HG02852 (cell line): ENCODE results near the gene DIAPH1.

Source experiments
- ATAC-seq: cut with Tn5 transposase; IDR thresholded peaks from one replicate; pipeline ENCODE4 v1.9.1; 2021; ENCODE audit warnings: mild to moderate bottlenecking, moderate library complexity; ENCODE audit not compliant: unreplicated experiment

The DIAPH1 gene

GRCh38 chr5:141522301-141522700, 96.5 kb downstream of the DIAPH1 start:
- no peak for ATAC-seq

GRCh38 chr5:141521244-141521781, 97.5 kb downstream of the DIAPH1 start:
- ATAC-seq = no peak

GRCh38 chr5:141519605-141520565, 98.9 kb downstream of the DIAPH1 start:
- ATAC-seq = no peak

GRCh38 chr5:141518618-141519015, 100.2 kb downstream of the DIAPH1 start:
- ATAC-seq = no peak

- no peak for ATAC-seq
Measured at GRCh38 chr5:141517880-141518617, 100.8 kb downstream of the DIAPH1 start.

- no peak for ATAC-seq
Measured at GRCh38 chr5:141517312-141517711, 101.5 kb downstream of the DIAPH1 start.

- no peak for ATAC-seq
Measured at GRCh38 chr5:141516672-141517025, 102.2 kb downstream of the DIAPH1 start.

- no peak for ATAC-seq
Measured at GRCh38 chr5:141515946-141516671, 102.7 kb downstream of the DIAPH1 start.

GRCh38 chr5:141515141-141515540, 103.7 kb downstream of the DIAPH1 start:
- no peak for ATAC-seq

- no peak for ATAC-seq
Measured at GRCh38 chr5:141514330-141515133, 104.3 kb downstream of the DIAPH1 start.

- ATAC-seq = no peak
Measured at GRCh38 chr5:141513627-141514329, 105.0 kb downstream of the DIAPH1 start.

- no peak for ATAC-seq
Measured at GRCh38 chr5:141512911-141513626, 105.7 kb downstream of the DIAPH1 start.

- ATAC-seq = no peak
Measured at GRCh38 chr5:141512390-141512910, 106.3 kb downstream of the DIAPH1 start.

- no peak for ATAC-seq
Measured at GRCh38 chr5:141511771-141512325, 107.0 kb downstream of the DIAPH1 start.

- no peak for ATAC-seq
Measured at GRCh38 chr5:141510850-141511601, 107.8 kb downstream of the DIAPH1 start.

GRCh38 chr5:141510160-141510559, 108.6 kb downstream of the DIAPH1 start:
- ATAC-seq = no peak

GRCh38 chr5:141508798-141509611, 109.8 kb downstream of the DIAPH1 start:
- ATAC-seq = no peak
